Colonic mucosa (tissue), 4 donors: ENCODE measurements around the gene MCM3AP. TPM values are rescaled to one million over a fixed set of nuclear protein-coding genes. Genes with fewer than 3 reads are reported as not detected.
A peak's percentile ranks its signal among the peaks of the same experiment; 100 is the strongest.

ENCODE experiments used
- DNase-seq: peaks from one replicate; pipeline ENCODE4 v3.0.0-alpha.2; 2020
- H3K27ac ChIP-seq: fragments of 200-600 bp; one replicate; pipeline ENCODE4 v1.8.0; 2021
- H3K27me3 ChIP-seq: fragments of 200-600 bp; one replicate; pipeline ENCODE4 v1.8.0; 2021
- H3K36me3 ChIP-seq: fragments of 200-600 bp; one replicate; pipeline ENCODE4 v1.8.0; 2021
- H3K4me1 ChIP-seq: fragments of 200-600 bp; one replicate; pipeline ENCODE4 v1.8.0; 2021; ENCODE audit warnings: mild to moderate bottlenecking
- H3K4me3 ChIP-seq: fragments of 200-600 bp; one replicate; pipeline ENCODE4 v1.8.0; 2021
- H3K9ac ChIP-seq, 2 donors: one replicate each; pipeline ENCODE4 v1.7.0; 2013; ENCODE audit warnings: control low read depth in 2 of 2, low read depth in 2 of 2, low read length in 2 of 2
- H3K9me3 ChIP-seq: fragments of 200-600 bp; one replicate; pipeline ENCODE4 v1.8.0; 2021
- CTCF ChIP-seq: fragments of 200-600 bp; IDR thresholded peaks from one replicate; pipeline ENCODE4 v1.8.0; 2022; ENCODE audit warnings: antibody characterized with exemption, mild to moderate bottlenecking
- intact Hi-C: fragments of 100-400 bp; cut with DNase I; formaldehyde crosslinking; loops from one replicate; pipeline ENCODE4 v1.14.1; 2022
- total RNA-seq, 2 donors: library from RNA; stranded (reverse); fragmentation: NEBNext Ultra II Directional in 1 of 2; extraction: Animal tissue kit (Norgen Biotek cat#: 25700) in 1 of 2; gene quantifications; one replicate each; pipeline ENCODE4 v1.2.1, GENCODE V29; 2021
- donor health status: healthy.
- donor health status: DM: no; HTN: no; CAD: no.
- donor health status: DM: no; HTN: no; CAD: no.

Gene MCM3AP
- total RNA-seq, 2 donors from 2014 or later: 68.4 to 112 TPM

- intact Hi-C loops: loop anchor here (10.0 kb wide), 1 partner anchor 101 kb away; the partner anchor contains the start of gene LSS
Measured at GRCh38 chr21:46326110-46326703, 40.8 kb upstream of the MCM3AP start.

GRCh38 chr21:46325073-46325912 is 39.9 kb upstream of the MCM3AP start:
- intact Hi-C loops: loop anchor here (10.0 kb wide), 1 partner anchor 100 kb away; the partner anchor contains the start of gene LSS
- peak overlapping the region; percentile 98 for H3K27ac ChIP-seq
- peak; percentile 60 for DNase-seq
- H3K9me3 ChIP-seq: no peaks in the 10 kb centered on the region
- H3K4me1 ChIP-seq: no peaks in the 10 kb centered on the region
- no peak for TF ChIP-seq CTCF
- H3K9ac ChIP-seq: peak overlapping the region; percentile 64 to 81
- H3K4me3 ChIP-seq: peak overlapping the region; percentile 74
- H3K27me3 ChIP-seq: no peaks in the 10 kb centered on the region
- H3K36me3 ChIP-seq: no peaks in the 10 kb centered on the region

More at GRCh38 chr21:46326110-46326703, 40.8 kb upstream of the MCM3AP start:
- H3K36me3 ChIP-seq: no peaks in the 10 kb centered on the region
- no peak overlapping the region for H3K27ac ChIP-seq
- DNase-seq: no peak
- no peak overlapping the region for H3K9ac ChIP-seq
- no peaks in the 10 kb centered on the region for H3K27me3 ChIP-seq
- TF ChIP-seq CTCF: no peak
- H3K4me3 ChIP-seq: no peak overlapping the region
- no peaks in the 10 kb centered on the region for H3K4me1 ChIP-seq
- no peaks in the 10 kb centered on the region for H3K9me3 ChIP-seq

GRCh38 chr21:46324390-46325072 is 39.1 kb upstream of the MCM3AP start:
- H3K9ac ChIP-seq: peak overlapping the region; percentile 77 to 88
- H3K27ac ChIP-seq: peak overlapping the region; percentile 98
- peak; percentile 88 for DNase-seq
- no peaks in the 10 kb centered on the region for H3K27me3 ChIP-seq
- TF ChIP-seq CTCF: no peak
- H3K4me1 ChIP-seq: no peaks in the 10 kb centered on the region
- H3K36me3 ChIP-seq: no peaks in the 10 kb centered on the region
- peak overlapping the region; percentile 74 for H3K4me3 ChIP-seq
- intact Hi-C loops: loop anchor here (5.0 to 10.0 kb wide), 2 partner anchors 37 to 100 kb away; partner anchors contain the start of genes LSS, MCM3AP and YBEY
- H3K9me3 ChIP-seq: no peaks in the 10 kb centered on the region

- peak within 1 kb of the TSS; percentile 98 for H3K27ac ChIP-seq
- peak within 1 kb of the TSS; percentile 74 for H3K4me3 ChIP-seq
- intact Hi-C loops: loop anchor here (5.0 to 10.0 kb wide), 2 partner anchors 37 to 99 kb away; partner anchors contain the start of genes LSS, MCM3AP and YBEY
- peak; percentile 96 for DNase-seq
- H3K36me3 ChIP-seq: no peaks in the 10 kb centered on the region
- TF ChIP-seq CTCF: no peak
- H3K9ac ChIP-seq: peak within 1 kb of the TSS; percentile 77 to 88
- no peaks in the 10 kb centered on the region for H3K4me1 ChIP-seq
- no peaks in the 10 kb centered on the region for H3K27me3 ChIP-seq
- H3K9me3 ChIP-seq: no peaks in the 10 kb centered on the region
Measured at GRCh38 chr21:46323710-46324389, 38.4 kb upstream of the MCM3AP start, which contains the start of the genes C21orf58 and PCNT. Gene C21orf58 (minus strand): TSS chr21:46323870. CDS start chr21:46322738, 1,132 bp downstream. Gene PCNT (plus strand): TSS chr21:46324156. CDS start chr21:46324229, 73 bp downstream.
